CMK (cell line): ENCODE measurements around the gene TRAT1.

ENCODE experiments used
- DNase-seq: peaks from one replicate; pipeline ENCODE4 v3.0.0-alpha.2; 2010; ENCODE audit warnings: low read depth

The TRAT1 gene

GRCh38 chr3:108861401-108861800, 38.8 kb downstream of the TRAT1 start:
- DNase-seq = no peak

DNA sequence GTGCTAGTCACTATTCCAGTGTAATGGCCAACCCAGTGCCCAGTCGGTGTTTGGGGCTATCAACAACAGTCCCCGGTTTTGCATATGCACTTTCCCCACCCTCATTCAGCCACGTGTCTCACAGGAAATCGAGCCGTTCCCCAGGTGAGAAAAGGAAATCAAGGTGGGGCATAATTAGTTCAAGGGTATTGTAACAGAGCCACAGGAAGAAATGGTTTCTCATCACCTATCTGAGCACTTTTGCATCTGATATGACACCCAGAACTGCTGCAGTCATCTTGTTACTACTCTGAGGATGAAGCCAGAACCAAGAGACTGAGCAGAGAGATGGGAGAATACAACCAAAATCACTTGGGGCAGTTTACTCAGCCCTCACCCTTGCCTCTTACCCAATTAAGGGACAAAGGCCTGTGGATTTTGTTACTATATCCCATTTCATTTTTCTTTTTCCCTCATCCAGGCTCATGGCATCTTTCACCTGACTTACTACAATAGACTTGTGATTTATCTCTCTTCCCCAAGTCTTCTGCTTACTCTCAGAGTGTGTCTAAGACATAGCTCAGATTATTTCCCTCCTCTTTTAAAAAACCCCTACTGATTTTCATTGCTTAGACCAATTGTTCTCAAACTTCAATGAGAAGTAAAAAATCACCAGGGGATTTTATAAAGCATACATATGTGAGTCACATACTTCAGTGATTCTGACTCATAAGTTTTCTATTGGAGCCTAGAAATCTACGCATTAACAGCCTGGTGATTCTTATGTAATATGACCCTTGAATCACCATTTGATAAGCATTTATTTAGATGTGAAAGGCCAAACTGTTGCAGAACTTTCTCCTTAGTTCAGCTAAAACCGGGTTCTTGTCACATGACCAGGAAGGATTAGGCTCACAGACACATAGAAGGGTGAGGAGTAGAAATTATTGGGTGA, 40.5 kb downstream of the TRAT1 start:
- no peak for DNase-seq

DNA sequence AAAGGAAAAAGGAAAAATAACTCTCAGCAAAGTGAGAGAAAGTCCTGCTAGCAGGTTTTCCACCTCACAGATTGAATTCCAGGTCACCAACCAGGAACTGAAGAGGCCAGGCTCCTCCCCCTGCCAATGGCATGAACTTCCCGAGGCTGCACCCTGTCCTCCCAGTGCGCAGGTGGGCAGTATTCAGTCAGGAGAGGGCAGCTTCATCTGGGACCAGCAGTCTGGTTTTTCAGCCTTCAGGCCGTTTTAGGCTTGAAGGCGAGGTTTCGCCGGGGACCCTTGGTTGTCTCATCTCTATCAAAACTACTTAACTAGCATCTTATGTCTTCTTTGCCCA, 41.2 kb downstream of the TRAT1 start:
- no peak for DNase-seq

GRCh38 chr3:108877901-108878300, 55.3 kb downstream of the TRAT1 start:
- DNase-seq = no peak

DNA sequence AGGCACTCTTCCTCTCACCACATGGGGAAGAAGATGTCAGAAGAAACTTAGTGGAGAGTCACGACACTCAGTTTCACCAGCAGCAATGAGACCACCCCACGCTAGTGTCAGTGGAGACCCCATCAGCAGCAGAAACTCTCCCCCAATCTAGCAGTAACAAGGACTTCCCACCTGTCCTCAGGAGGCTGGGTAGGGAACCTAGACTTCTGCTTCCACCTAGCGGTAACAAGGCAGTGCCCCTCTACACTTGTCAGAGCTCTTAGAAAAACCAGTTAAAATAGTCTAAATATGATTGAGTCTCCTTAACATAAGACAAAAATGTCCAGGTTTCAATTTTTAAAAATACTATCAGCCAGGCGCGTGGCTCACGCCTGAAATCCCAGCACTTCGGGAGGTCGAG, 57.3 kb downstream of the TRAT1 start:
- no peak for DNase-seq

GRCh38 chr3:108882762-108883161, 60.2 kb downstream of the TRAT1 start:
- DNase-seq = no peak

GRCh38 chr3:108883373-108883772, 60.8 kb downstream of the TRAT1 start:
- no peak for DNase-seq

DNA sequence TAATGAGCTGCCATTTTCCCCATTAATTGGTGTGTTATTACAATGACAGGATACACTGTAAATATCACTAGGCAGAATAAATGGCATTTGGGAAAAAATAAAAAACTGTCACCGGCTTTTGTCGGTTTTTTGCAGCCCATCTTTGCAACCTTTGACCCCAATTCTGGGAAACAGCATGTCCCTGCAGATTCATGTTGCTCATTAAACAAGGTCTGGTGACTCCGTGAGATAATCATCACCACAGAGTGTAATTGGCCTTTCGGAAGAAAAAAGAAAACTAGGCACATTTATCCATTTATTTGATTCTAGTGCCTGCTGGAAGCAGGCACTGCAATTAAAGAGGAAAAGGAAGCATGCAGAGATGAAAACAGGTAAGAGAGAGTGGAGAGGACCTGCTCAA, 64.5 kb downstream of the TRAT1 start:
- no peak for DNase-seq

DNA sequence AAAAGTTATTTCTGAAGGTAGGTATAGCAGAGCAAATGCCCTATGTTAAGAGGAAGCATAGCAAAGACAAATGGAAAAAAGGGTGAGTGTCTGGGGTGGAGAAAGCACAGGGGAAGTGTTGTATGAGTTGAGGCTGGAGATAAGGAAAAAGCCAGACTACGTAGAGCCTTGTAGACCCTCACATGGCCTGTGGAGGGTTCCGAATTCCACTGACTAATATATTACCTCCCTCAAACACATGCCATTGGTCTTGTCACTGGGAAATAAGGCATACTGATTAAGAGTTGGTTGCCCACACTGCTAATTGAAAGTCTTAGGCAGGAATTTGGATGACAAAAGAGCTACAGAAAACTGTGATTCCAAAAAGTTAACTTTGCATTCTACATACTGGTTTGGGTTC, 65.2 kb downstream of the TRAT1 start:
- no peak for DNase-seq

DNA sequence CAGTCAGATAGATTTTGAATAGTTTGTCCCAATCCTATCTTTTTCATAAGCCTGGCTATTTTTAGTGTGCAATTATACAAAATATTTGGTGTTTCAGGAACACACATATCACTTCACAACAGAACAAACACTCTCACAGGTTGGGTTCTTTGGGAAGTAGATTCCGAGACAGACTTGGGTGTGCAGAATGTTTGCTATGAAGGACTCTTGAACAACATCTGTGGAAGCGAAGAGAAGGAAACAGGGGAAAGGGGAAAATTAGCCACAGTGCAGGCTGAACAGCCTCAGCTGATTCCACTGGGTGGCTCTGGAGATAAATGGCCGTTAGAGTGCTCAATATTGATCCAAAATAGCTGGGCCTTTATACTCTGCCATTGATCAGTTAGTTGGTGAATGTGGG, 69.2 kb downstream of the TRAT1 start:
- no peak for DNase-seq

DNA sequence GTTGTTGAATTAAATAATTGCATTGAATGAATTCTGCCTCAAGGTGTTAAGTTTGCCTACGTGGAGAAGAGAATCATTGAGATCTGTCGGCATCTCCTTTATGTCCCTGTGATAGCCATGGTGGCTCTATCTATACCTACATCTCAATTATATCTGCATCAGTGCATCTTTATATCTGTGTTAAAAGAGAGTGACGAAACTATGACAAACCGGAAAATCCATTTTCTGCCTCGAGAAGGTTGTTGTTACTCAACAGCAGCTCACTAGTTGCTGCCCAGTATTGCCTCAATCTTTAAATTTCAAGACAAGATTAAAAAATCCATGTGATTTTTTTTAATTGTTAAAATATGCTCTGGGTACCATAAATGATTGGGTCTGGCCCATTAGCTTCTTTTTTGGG, 72.4 kb downstream of the TRAT1 start:
- DNase-seq = no peak

DNA sequence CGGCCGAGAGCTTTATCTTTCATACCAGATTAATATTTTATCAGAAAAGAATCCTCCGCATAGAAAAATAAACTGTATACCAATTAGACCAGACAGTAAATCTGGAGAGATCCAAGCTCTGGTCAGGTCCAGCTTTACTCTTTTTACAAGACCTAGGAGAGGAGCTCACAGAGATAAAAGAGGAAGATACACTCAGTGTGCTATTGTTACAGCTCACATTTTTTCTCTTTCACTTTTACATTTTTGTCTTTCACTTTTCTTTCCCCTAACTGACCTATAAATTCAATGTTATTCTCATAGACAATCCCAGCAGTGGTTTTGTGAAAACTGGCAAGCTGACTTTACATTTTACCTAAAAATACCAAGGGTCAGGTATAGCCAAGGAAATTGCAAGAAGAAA, 75.3 kb downstream of the TRAT1 start:
- no peak for DNase-seq

GRCh38 chr3:108899530-108899929, 76.9 kb downstream of the TRAT1 start:
- no peak for DNase-seq
